RWPE2 (cell line): ENCODE data around the gene REPIN1.
"Not testable (repeated sequence)": the region's sequence is repeated elsewhere in the genome, so short reads cannot be mapped to it uniquely, and the experiment has no call there.

Source experiments
- ATAC-seq: fragments of 200-7000 bp; cut with Tn5 transposase; 3 replicates; pipeline ENCODE4 v1.9.1; 2021; ENCODE audit warnings: low read depth
- DNase-seq: peaks from one replicate; pipeline ENCODE4 v3.0.0-alpha.2; 2020; ENCODE audit warnings: low spot score
- H3K27ac ChIP-seq: fragments of 450-650 bp; 2 replicates; pipeline ENCODE4 v1.5.1; 2017; ENCODE audit warnings: mild to moderate bottlenecking; ENCODE audit not compliant: poor library complexity, severe bottlenecking
- H3K27me3 ChIP-seq: fragments of 250-450 bp; sonication (Bioruptor Pico); 2 replicates; pipeline ENCODE4 v1.5.1; 2021; ENCODE audit warnings: mild to moderate bottlenecking, moderate library complexity; ENCODE audit not compliant: insufficient read depth, poor library complexity, severe bottlenecking
- H3K36me3 ChIP-seq: fragments of 250-450 bp; sonication (Bioruptor Pico); 2 replicates; pipeline ENCODE4 v1.5.1; 2020; ENCODE audit warnings: low read depth, mild to moderate bottlenecking, moderate library complexity
- H3K4me1 ChIP-seq: fragments of 250-450 bp; sonication (Bioruptor Pico); 2 replicates; pipeline ENCODE4 v1.5.1; 2021; ENCODE audit warnings: mild to moderate bottlenecking, moderate library complexity; ENCODE audit not compliant: insufficient read depth, poor library complexity, severe bottlenecking
- H3K4me3 ChIP-seq: fragments of 250-450 bp; sonication (Bioruptor Pico); 2 replicates; pipeline ENCODE4 v1.5.1; 2021; ENCODE audit warnings: mild to moderate bottlenecking, moderate library complexity; ENCODE audit not compliant: severe bottlenecking
- H3K9me3 ChIP-seq: fragments of 250-450 bp; sonication (Bioruptor Pico); 2 replicates; pipeline ENCODE4 v1.5.1; 2021; ENCODE audit warnings: mild to moderate bottlenecking, moderate library complexity; ENCODE audit not compliant: severe bottlenecking
- TF ChIP-seq, protein P1 (sequence below): fragments of 450-650 bp; IDR thresholded peaks from one replicate; pipeline ENCODE4 v1.5.1; 2017; ENCODE audit warnings: mild to moderate bottlenecking, moderate library complexity; ENCODE audit not compliant: poor library complexity, severe bottlenecking

The REPIN1 gene

DNA sequence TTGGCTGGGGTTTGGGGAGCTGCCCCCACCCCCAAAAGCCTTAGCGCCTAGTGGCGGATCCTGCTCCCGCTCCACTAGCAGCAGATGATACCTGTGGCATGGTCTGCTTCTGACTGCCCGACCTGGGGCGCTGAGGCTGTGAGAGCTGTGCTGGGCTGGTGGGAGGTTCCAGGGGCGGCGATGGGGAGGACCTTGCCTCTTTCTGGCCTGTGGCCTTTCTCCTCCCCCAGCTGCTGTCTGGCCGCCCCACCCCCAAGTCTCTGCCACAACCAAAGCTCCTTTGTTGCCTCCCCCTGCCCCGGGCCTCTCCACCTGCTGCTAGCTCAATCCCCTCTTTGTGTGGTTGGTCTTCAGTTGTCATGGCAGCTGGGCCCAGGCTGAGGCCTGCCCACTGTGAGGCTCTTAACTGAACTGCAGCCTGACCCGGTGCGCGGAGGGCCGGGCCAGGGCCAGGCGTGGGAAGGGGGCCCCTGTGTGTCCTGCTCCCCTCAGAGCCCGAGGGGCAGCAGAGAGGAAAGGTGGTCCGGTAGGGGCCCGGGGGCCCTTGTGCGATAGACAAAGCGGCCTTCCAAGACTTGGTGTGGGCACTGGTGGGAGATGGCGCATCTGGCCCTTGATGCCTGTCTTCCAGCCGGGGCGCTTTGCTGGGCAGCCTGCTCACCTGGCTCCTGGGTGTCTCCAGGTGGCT lies 15.2 kb downstream of the REPIN1 start:
- Histone ChIP-seq H3K4me1 (peaks cover 11% of the 10 kb centered on the region), H3K4me3 (no peak overlapping the region), H3K9me3 (no peaks in the 10 kb centered on the region), H3K27ac (no peak overlapping the region), H3K36me3 (peaks cover 10% of the 10 kb centered on the region; the same call in 1 of the 2 replicates), H3K27me3 (no peaks in the 10 kb centered on the region)
- no peak for DNase-seq
- ATAC-seq, result no peak
- TF ChIP-seq, protein P1, sequence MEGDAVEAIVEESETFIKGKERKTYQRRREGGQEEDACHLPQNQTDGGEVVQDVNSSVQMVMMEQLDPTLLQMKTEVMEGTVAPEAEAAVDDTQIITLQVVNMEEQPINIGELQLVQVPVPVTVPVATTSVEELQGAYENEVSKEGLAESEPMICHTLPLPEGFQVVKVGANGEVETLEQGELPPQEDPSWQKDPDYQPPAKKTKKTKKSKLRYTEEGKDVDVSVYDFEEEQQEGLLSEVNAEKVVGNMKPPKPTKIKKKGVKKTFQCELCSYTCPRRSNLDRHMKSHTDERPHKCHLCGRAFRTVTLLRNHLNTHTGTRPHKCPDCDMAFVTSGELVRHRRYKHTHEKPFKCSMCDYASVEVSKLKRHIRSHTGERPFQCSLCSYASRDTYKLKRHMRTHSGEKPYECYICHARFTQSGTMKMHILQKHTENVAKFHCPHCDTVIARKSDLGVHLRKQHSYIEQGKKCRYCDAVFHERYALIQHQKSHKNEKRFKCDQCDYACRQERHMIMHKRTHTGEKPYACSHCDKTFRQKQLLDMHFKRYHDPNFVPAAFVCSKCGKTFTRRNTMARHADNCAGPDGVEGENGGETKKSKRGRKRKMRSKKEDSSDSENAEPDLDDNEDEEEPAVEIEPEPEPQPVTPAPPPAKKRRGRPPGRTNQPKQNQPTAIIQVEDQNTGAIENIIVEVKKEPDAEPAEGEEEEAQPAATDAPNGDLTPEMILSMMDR, result no peak

DNA sequence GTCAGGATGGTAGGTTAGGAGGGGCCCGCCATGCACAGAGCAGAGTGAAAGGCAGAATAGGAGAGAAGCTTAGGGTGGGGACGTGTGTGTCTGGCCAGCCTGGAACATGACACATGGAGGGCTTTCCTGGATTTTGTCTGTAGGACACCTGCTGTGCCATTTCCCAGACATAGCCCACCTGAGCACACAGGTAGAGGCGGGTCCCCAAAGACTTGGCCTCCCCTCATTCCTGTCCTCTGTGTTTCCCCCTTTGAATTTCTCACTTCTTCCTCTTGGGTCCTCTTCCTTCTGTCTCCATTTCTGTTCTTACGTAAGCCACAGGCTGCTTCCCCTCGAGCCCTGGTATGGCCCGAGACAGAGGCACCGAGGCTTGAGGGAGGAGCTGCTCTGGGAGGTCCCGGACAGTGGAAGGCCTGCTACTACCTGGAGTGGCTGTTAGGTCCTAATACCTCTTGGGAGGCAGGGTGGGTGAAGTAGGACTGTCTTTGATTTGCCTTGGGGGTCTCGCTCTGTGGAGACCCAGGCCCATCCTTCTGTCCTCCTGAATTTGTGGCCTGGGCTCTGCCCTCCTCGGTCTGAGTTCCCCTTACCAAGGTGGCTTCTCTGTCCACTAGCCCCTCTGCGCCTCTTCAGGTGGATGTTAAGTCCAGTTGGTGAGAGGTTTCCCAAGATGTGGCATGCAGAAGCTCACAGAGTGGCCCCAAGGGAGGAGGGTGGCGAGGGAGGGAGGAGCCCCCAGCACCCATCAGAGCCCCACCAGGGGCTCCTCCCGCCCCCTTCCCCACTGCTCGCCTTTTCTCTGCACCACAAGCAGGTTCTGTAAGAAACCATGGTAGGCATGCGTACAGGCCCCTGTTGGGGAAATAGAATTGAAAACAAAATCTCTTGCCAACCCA lies 16.0 kb downstream of the REPIN1 start:
- DNase-seq, result no peak
- ATAC-seq, result no peak
- Histone ChIP-seq H3K9me3 (no peaks in the 10 kb centered on the region), H3K27ac (no peak overlapping the region), H3K4me3 (no peak overlapping the region), H3K36me3 (peaks cover 10% of the 10 kb centered on the region), H3K4me1 (peaks cover 11% of the 10 kb centered on the region), H3K27me3 (no peaks in the 10 kb centered on the region)
- TF ChIP-seq, protein P1, result no peak

DNA sequence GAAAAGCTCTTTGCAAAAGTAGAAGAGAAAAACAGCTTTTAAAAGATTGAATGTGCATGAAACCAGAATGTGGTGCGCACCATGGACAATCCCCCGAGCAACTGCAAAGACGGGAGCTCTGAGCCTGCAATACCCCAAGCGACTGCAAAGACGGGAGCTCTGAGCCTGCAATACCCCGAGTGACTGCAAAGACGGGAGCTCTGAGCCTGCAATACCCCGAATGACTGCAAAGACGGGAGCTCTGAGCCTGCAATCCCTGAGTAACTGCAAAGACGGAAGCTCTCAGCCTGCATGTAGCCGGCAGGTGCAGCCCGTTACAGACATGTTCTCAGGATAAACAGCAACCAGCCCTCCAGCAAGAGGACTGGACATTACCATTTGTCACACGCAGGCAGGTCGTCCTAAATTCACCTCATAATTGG lies 16.7 kb downstream of the REPIN1 start:
- TF ChIP-seq, protein P1, result no peak
- no peak overlapping the region for H3K27ac ChIP-seq
- peaks cover 7% of the 10 kb centered on the region for H3K4me1 ChIP-seq
- H3K9me3 ChIP-seq, result no peaks in the 10 kb centered on the region
- ATAC-seq (no peak), DNase-seq (no peak)
- H3K36me3 ChIP-seq, result peaks cover 10% of the 10 kb centered on the region
- H3K27me3 ChIP-seq, result no peaks in the 10 kb centered on the region
- H3K4me3 ChIP-seq, result no peak overlapping the region

DNA sequence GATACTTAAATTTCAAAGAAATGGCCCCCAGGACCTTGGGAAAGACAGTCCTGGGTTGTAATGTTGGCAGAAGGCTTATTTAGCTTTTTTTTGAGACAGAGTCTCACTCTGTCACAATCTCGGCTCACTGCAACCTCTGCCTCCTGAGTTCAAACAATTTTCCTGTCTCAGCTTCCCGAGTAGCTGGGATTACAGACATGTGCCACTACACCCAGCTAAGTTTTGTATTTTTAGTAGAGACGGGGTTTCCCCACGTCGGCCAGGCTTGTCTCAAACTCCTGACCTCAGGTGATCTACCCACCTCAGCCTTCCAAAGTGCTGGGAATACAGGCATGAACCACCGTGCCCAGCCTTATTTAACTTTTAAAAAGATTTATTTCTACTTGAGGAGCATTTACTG lies 17.3 kb downstream of the REPIN1 start:
- not testable (repeated sequence) for H3K9me3 ChIP-seq, H3K4me1 ChIP-seq, H3K27me3 ChIP-seq, ATAC-seq, H3K4me3 ChIP-seq, DNase-seq, H3K27ac ChIP-seq
- H3K36me3 ChIP-seq, result peaks cover 15% of the 10 kb centered on the region

DNA sequence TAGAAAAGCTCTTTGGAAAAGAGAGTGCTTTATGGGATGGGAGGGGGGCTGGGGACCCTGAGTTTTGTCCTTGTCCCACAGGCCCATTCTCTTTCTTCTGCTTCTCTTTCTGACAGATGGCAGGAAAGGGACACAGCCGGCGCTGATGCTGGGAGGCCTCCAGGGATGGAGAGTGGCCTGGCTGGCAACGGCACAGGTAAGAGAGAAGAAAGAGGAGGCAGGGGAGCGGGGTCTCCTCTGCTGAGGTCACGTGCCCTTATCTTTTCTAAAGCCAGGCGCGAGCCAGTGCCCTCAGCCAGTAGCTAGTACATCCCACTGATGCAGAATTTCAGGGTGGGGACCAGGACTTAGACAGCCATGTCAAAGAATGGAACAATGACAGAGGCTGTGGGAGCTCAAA lies 19.7 kb downstream of the REPIN1 start:
- no peak overlapping the region for H3K4me3 ChIP-seq
- H3K27ac ChIP-seq, result no peak overlapping the region
- DNase-seq, result no peak
- TF ChIP-seq, protein P1, result no peak
- H3K36me3 ChIP-seq, result peaks cover 15% of the 10 kb centered on the region
- no peaks in the 10 kb centered on the region for H3K4me1 ChIP-seq
- H3K9me3 ChIP-seq, result no peaks in the 10 kb centered on the region
- no peaks in the 10 kb centered on the region for H3K27me3 ChIP-seq
- no peak for ATAC-seq
